Natural killer cell (primary cell): ENCODE measurements around the gene COL6A3. TPM values are rescaled to one million over a fixed set of nuclear protein-coding genes. Genes with fewer than 3 reads are reported as not detected.

Experiments
- ATAC-seq, 3 donors: fragments of 150-1000 bp in 2 of 3; fragments of 200-7000 bp in 1 of 3; cut with Tn5 transposase; 1 replicate in 1 of 3; 2 replicates in 2 of 3; pipeline ENCODE4 v1.10.0; 2021; ENCODE audit warnings: mild to moderate bottlenecking in 2 of 3, moderate library complexity in 2 of 3
- DNase-seq, 2 donors: peaks; one replicate each; pipeline versions ENCODE4 v3.0.0 to v3.0.0-alpha.2; 2013 to 2021; ENCODE audit warnings: mixed read lengths in 1 of 2
- H3K27ac ChIP-seq: one replicate; pipeline ENCODE4 v1.5.1; 2013; ENCODE audit warnings: mild to moderate bottlenecking, low read length
- H3K27me3 ChIP-seq: one replicate; pipeline ENCODE4 v1.6.1; 2013; ENCODE audit warnings: low read length; ENCODE audit not compliant: control insufficient read depth, insufficient read depth
- H3K36me3 ChIP-seq: one replicate; pipeline ENCODE4 v1.6.1; 2013; ENCODE audit warnings: low read length; ENCODE audit not compliant: control insufficient read depth, insufficient read depth
- H3K4me1 ChIP-seq: one replicate; pipeline ENCODE4 v1.6.1; 2013; ENCODE audit warnings: low read length; ENCODE audit not compliant: control insufficient read depth, insufficient read depth
- H3K4me3 ChIP-seq: one replicate; pipeline ENCODE4 v1.5.1; 2013; ENCODE audit warnings: low read length
- H3K9me3 ChIP-seq: one replicate; pipeline ENCODE4 v1.6.1; 2013; ENCODE audit warnings: low read length; ENCODE audit not compliant: control insufficient read depth, insufficient read depth
- H3K27ac Mint-ChIP-seq, 2 donors: one replicate each; pipeline ENCODE4 v1.8.0; 2022; ENCODE audit warnings: mild to moderate bottlenecking in 2 of 2, mixed read lengths in 2 of 2, moderate library complexity in 1 of 2
- H3K27me3 Mint-ChIP-seq, 2 donors: one replicate each; pipeline ENCODE4 v1.8.0; 2022; ENCODE audit warnings: low read depth in 2 of 2, mixed read lengths in 2 of 2
- H3K36me3 Mint-ChIP-seq: one replicate; pipeline ENCODE4 v1.8.0; 2022; ENCODE audit warnings: mixed read lengths
- H3K4me1 Mint-ChIP-seq, 2 donors: one replicate each; pipeline ENCODE4 v1.8.0; 2022; ENCODE audit warnings: mixed read lengths in 2 of 2
- H3K4me3 Mint-ChIP-seq: one replicate; pipeline ENCODE4 v1.8.0; 2022; ENCODE audit warnings: mild to moderate bottlenecking, moderate library complexity, mixed read lengths
- H3K9me3 Mint-ChIP-seq, 2 donors: one replicate each; pipeline ENCODE4 v1.8.0; 2022; ENCODE audit warnings: mixed read lengths in 2 of 2
- WGBS: methylation state at CpG from one replicate; pipeline ENCODE4 v1.1.7; 2013; ENCODE audit warnings: missing lambda C conversion rate; ENCODE audit not compliant: insufficient coverage; 5-methylcytosine and 5-hydroxymethylcytosine counted together
- intact Hi-C: fragments of 100-400 bp; cut with micrococcal nuclease; formaldehyde crosslinking; loops from one replicate; pipeline ENCODE4 v1.14.2; 2022
- total RNA-seq, 4 donors: library from RNA; stranded (reverse); fragments of 120-200 nt in 1 of 4; gene quantifications; one replicate each; pipeline versions ENCODE4 v1.2.3 to v1.2.4, GENCODE V29; 2013 to 2022
- TF ChIP-seq, protein P1 (sequence below): fragments of 200-600 bp; IDR thresholded peaks from one replicate; pipeline ENCODE4 v1.8.0; 2022; ENCODE audit warnings: antibody characterized with exemption

COL6A3 gene
- total RNA-seq, 3 donors from 2014 or later (not counting 1 experiment from before 2014, with no cell fraction given), result 0.10 to 0.31 (median 0.29) TPM

DNA sequence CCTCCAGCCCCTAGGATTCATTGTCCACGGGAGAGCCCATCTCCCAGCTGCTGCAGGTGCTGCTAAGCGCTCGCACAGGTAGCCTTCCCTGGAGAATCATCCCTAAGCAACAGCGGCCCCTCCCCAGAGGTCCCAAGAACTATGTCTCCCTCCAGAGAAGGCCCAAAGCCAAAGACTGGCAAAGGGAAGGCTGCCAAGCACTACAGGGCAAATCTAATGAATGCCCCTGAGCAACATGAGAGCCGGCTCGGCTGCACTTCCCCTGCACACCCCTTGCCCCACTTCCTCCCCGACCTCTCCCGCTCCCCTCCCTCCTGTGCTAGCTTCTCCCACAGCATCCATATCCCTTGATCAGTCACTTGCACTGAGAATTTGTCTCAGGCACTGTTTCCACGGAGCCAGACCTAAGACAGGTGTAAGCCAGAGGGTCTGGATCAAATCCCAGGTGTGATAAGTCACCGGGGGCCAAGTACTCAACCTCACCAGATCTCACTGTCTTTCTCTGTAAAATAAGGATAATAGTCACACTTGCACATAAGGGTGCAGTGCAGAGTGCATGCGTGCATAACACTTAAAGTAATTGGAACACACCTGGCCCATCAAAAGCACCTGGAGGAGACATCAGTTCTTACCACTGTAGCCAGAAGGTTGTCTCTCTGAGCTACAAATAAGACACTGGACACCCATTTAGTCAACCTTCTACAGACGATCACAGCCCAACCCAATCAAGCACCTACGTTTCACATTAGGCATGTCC lies 20.1 kb upstream of the COL6A3 start:
- DNase-seq (peak in 1 of 2 donors; percentile 43), ATAC-seq (no peak)
- peaks cover 50 to 53% of the 10 kb centered on the region in 2 donors for H3K4me1 Mint-ChIP-seq
- H3K36me3 Mint-ChIP-seq, result no peaks in the 10 kb centered on the region
- no peaks in the 10 kb centered on the region for H3K36me3 ChIP-seq
- no peaks in the 10 kb centered on the region for H3K27me3 ChIP-seq
- WGBS, result 53% methylated on average over 12 of the region's 13 CpGs
- H3K9me3 ChIP-seq, result no peaks in the 10 kb centered on the region
- no peak overlapping the region for H3K4me3 ChIP-seq
- peaks cover 38% of the 10 kb centered on the region for H3K4me1 ChIP-seq
- H3K4me3 Mint-ChIP-seq, result peak overlapping the region; percentile 58
- no peaks in the 10 kb centered on the region for H3K27me3 Mint-ChIP-seq
- no peak overlapping the region for H3K27ac ChIP-seq
- H3K9me3 Mint-ChIP-seq, result no peaks in the 10 kb centered on the region
- TF ChIP-seq, protein P1, sequence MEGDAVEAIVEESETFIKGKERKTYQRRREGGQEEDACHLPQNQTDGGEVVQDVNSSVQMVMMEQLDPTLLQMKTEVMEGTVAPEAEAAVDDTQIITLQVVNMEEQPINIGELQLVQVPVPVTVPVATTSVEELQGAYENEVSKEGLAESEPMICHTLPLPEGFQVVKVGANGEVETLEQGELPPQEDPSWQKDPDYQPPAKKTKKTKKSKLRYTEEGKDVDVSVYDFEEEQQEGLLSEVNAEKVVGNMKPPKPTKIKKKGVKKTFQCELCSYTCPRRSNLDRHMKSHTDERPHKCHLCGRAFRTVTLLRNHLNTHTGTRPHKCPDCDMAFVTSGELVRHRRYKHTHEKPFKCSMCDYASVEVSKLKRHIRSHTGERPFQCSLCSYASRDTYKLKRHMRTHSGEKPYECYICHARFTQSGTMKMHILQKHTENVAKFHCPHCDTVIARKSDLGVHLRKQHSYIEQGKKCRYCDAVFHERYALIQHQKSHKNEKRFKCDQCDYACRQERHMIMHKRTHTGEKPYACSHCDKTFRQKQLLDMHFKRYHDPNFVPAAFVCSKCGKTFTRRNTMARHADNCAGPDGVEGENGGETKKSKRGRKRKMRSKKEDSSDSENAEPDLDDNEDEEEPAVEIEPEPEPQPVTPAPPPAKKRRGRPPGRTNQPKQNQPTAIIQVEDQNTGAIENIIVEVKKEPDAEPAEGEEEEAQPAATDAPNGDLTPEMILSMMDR, result no peak
- H3K27ac Mint-ChIP-seq, result peak overlapping the region in 1 of 2 donors; percentile 72
- intact Hi-C loops, result no loop called here

DNA sequence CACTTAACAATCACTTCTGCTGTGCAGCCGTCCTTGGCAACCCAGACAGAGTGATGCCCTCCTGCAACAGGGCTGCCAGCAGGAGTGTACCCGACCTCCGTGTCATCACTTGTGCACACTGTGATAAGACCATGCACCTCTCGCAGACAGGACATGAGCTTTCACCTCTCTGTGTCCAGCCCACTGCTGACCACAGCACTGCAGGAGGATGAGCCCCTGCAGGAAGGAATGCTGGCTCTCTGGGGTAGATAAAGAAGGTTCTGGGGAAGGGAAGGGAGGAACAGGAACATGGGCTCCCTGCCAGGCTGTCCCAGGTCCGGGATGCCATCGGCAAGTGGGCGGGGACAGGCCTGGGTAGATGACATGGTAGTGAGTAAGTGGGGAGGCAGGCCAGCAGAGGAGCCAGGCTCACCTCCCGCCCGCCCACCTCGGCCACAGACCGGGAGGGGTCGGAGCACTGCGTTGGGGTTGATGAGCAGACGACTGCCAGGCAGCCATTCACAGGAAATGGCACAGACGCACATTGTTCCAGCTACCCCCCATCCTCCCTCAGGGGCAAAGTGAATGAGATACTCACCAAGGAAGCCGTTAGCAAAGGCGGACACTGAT lies 18.6 kb upstream of the COL6A3 start:
- Mint-ChIP-seq H3K4me1 (peaks cover 50 to 58% of the 10 kb centered on the region in 2 donors), H3K27ac (peak overlapping the region in 1 of 2 donors; percentile 53), H3K4me3 (peak overlapping the region; percentile 52), H3K9me3 (no peaks in the 10 kb centered on the region), H3K36me3 (no peaks in the 10 kb centered on the region), H3K27me3 (no peaks in the 10 kb centered on the region)
- TF ChIP-seq, protein P1, result no peak
- intact Hi-C loops, result no loop called here
- WGBS, result 30% methylated on average over 17 of the region's 17 CpGs
- Histone ChIP-seq H3K9me3 (no peaks in the 10 kb centered on the region), H3K27me3 (no peaks in the 10 kb centered on the region), H3K36me3 (no peaks in the 10 kb centered on the region), H3K27ac (no peak overlapping the region), H3K4me3 (no peak overlapping the region), H3K4me1 (peaks cover 40% of the 10 kb centered on the region)
- peak; percentile 63 to 82 (median 82) for ATAC-seq
- DNase-seq, result peak; percentile 49 to 83

DNA sequence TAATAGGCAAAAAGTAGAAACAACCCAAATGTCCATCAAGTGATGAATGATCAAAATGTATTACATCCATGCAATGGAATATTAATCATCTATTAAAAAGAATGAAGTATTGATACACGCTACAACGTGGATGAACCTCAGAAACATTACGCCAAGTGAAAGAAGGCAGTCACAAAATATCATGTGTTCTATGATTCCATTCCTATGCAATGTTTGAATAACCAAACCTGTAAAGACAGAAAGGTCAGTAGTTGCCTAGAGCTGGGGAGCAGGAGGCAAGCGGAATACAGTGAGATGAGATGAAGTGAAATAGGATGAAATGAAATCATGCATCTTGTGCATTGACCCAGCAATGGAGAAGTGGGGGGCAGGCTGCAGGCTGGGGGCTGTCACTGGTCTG lies 17.9 kb upstream of the COL6A3 start:
- DNase-seq (no peak), ATAC-seq (no peak)
- no peaks in the 10 kb centered on the region for H3K27me3 Mint-ChIP-seq
- no peaks in the 10 kb centered on the region for H3K36me3 Mint-ChIP-seq
- H3K9me3 ChIP-seq, result no peaks in the 10 kb centered on the region
- H3K4me1 ChIP-seq, result peaks cover 40% of the 10 kb centered on the region
- H3K27ac ChIP-seq, result no peak overlapping the region
- H3K27me3 ChIP-seq, result no peaks in the 10 kb centered on the region
- TF ChIP-seq, protein P1, result no peak
- H3K9me3 Mint-ChIP-seq, result no peaks in the 10 kb centered on the region
- H3K27ac Mint-ChIP-seq, result peak overlapping the region in 1 of 2 donors; percentile 53
- H3K4me1 Mint-ChIP-seq, result peaks cover 50 to 58% of the 10 kb centered on the region in 2 donors
- H3K36me3 ChIP-seq, result no peaks in the 10 kb centered on the region
- intact Hi-C loops, result no loop called here
- 99% methylated on average over 4 of the region's 4 CpGs for WGBS
- H3K4me3 Mint-ChIP-seq, result peak overlapping the region; percentile 57
- no peak overlapping the region for H3K4me3 ChIP-seq
